ENCODE data around the gene ANO8.
A peak's percentile ranks its signal among the peaks of the same experiment; 100 is the strongest.

Gene ANO8

DNA sequence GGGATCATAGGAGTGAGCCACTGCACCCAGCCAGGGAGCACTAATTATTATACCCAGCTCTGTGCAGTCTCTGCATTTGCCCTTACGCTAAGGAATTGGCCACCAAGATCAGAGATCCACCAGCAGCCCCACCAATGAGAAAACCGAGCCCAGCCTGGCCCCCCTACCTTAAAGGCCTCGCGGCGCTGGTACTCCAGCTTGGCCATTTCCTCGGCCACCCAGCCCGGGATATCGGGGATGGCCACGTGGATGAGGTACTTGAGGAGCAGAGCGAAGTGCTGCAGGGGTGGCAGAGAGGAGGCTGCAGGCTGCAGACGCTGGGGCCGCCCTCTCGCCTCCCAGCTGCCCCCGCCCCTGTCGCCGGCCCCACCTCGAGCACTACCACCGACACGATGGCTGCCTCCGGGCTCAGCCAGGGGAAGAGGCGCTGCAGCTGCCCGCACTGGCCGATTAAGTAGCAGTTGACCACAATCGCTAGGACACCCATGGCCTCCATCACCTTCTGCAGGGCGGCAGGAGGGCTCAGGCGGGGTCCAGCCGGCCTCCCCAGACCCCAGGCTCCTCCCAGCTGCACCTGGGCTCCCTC is 7.5 kb downstream of the ANO8 start:
- Histone ChIP-seq H3K4me2 (ENCODE audit: low read length) (peak overlapping the region; percentile 64), H2AK5ac (ENCODE audit: low read length) (no peak overlapping the region), H3K4me3 (ENCODE audit: low read length) (no peak overlapping the region), H4K5ac (ENCODE audit: low read length) (no peak overlapping the region), H4K8ac (ENCODE audit: low read depth, low read length) (no peak overlapping the region), H3K79me1 (ENCODE audit: low read length) (no peaks in the 10 kb centered on the region), H2BK120ac (ENCODE audit: low read depth, low read length) (no peak overlapping the region), H3K27me3 (ENCODE audit: insufficient read depth, low read length, poor library complexity) (no peaks in the 10 kb centered on the region), H3K4ac (ENCODE audit: low read depth, low read length) (no peak overlapping the region), H3K56ac (ENCODE audit: low read length) (peak overlapping the region; percentile 66), H2BK5ac (ENCODE audit: low read length) (no peak overlapping the region), H2BK15ac (replicated peaks; ENCODE audit: low read depth) (no peak overlapping the region), H3K18ac (ENCODE audit: low read length) (no peak overlapping the region), H3K36me3 (ENCODE audit: control insufficient read depth, insufficient read depth, low read length) (no peaks in the 10 kb centered on the region), H3K9ac (ENCODE audit: low read length) (peak overlapping the region; percentile 53), H3K4me1 (ENCODE audit: control insufficient read depth, low read depth, low read length) (no peaks in the 10 kb centered on the region), H3K23ac (ENCODE audit: low read length) (no peak overlapping the region), H3K27ac (ENCODE audit: low read depth, low read length) (peak overlapping the region; percentile 49), H3K79me2 (ENCODE audit: control insufficient read depth, insufficient read depth, low read length) (no peaks in the 10 kb centered on the region)
- no CpG with 5 or more reads among the region's 27 CpGs for WGBS (ENCODE audit: extremely low coverage, insufficient coverage, low lambda C conversion rate)
- DNase-seq, result no peak

DNA sequence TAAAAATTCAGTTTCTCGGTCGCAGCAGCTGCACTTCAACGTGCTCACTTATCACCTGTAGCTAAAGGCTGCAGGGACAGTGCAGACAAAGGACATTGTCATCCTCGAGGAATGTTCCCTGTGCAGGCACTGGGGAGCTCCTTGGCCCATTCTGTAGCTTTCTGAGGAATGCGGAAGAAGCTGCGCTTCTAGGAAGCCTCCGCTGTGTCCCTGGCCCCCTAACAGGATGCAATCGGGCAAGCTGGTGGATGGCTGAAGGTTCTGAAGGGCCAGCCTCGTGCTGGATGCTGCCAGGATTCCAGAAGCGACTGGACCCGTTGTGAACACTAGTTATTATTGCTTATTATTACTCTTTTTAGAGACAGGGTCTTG is 8.1 kb downstream of the ANO8 start:
- no peak overlapping the region for H4K8ac ChIP-seq (ENCODE audit: low read depth, low read length)
- WGBS (ENCODE audit: extremely low coverage, insufficient coverage, low lambda C conversion rate), result no CpG with 5 or more reads among the region's 11 CpGs

DNA sequence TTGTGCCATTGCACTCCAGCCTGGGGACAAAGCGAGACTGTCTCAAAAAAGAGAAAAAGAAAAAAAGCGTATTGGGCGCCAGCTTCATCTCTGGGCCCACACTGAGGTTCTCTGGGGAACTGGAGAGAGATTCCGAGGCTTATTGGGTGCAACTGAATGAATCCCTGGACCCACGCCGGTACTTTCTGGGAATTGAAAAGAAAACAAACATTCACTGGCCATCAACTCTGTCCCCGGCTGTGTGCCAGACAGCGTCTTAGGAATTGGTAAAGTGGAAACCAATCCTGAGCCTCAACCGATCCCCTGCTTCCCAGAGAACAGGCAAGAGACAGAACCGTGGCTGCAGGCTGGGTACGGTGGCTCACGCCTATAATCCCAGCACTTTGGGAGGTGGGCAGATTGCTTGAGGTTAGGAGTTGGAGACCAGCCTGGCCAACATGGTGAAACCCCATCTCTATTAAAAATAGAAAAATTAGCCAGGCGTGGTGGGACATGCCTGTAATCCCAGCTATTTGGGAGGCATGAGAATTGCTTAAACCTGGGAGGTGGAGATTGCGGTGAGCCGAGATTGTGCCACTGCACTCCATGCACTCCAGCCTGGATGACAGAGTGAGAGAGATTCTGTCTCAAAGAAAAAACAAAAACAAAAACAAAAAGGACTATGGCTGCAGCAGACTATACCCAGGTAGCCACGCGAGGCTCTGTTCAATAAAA is 8.6 kb downstream of the ANO8 start:
- H4K8ac ChIP-seq (ENCODE audit: low read depth, low read length), result no peak overlapping the region

More for the DNA sequence above, 8.1 kb downstream of the ANO8 start:
- Histone ChIP-seq H3K4me2 (ENCODE audit: low read length) (no peak overlapping the region), H3K27me3 (ENCODE audit: insufficient read depth, low read length, poor library complexity) (no peaks in the 10 kb centered on the region), H3K79me2 (ENCODE audit: control insufficient read depth, insufficient read depth, low read length) (no peaks in the 10 kb centered on the region), H3K56ac (ENCODE audit: low read length) (no peak overlapping the region), H3K27ac (ENCODE audit: low read depth, low read length) (no peak overlapping the region), H3K4me3 (ENCODE audit: low read length) (no peak overlapping the region), H3K4ac (ENCODE audit: low read depth, low read length) (no peak overlapping the region), H2BK5ac (ENCODE audit: low read length) (no peak overlapping the region), H3K9ac (ENCODE audit: low read length) (no peak overlapping the region), H3K36me3 (ENCODE audit: control insufficient read depth, insufficient read depth, low read length) (no peaks in the 10 kb centered on the region), H3K23ac (ENCODE audit: low read length) (no peak overlapping the region), H2AK5ac (ENCODE audit: low read length) (no peak overlapping the region), H4K5ac (ENCODE audit: low read length) (no peak overlapping the region), H2BK120ac (ENCODE audit: low read depth, low read length) (no peak overlapping the region), H3K18ac (ENCODE audit: low read length) (no peak overlapping the region), H3K79me1 (ENCODE audit: low read length) (no peaks in the 10 kb centered on the region), H3K4me1 (ENCODE audit: control insufficient read depth, low read depth, low read length) (no peaks in the 10 kb centered on the region), H2BK15ac (replicated peaks; ENCODE audit: low read depth) (no peak overlapping the region)
- DNase-seq, result peak; percentile 89

DNA sequence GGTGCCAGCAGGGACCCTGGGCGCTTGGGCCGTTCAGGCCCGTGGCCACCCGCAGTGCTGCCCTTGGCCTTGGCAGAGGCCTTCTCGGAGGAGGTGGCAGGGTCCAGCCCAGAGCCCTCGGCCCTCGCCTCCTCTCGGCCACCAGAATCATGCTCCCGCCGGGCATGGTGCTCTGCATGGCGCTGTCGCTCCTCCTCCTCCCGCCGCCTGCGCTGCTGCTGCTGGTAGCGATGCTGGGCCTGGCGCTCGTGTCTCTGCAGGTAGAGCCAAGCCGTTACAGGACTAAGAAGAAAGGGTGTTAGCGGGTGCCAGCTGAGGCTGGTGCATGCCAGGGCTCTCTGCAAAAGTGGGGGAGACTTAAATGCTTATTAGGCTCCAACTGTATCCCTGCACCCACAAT is 9.5 kb downstream of the ANO8 start:
- no peak for DNase-seq
- Histone ChIP-seq H2BK5ac (ENCODE audit: low read length) (no peak overlapping the region), H3K36me3 (ENCODE audit: control insufficient read depth, insufficient read depth, low read length) (peaks cover 1% of the 10 kb centered on the region), H4K5ac (ENCODE audit: low read length) (no peak overlapping the region), H3K4me2 (ENCODE audit: low read length) (no peak overlapping the region), H3K56ac (ENCODE audit: low read length) (no peak overlapping the region), H2BK15ac (replicated peaks; ENCODE audit: low read depth) (no peak overlapping the region), H3K9ac (ENCODE audit: low read length) (no peak overlapping the region), H2AK5ac (ENCODE audit: low read length) (no peak overlapping the region), H3K79me1 (ENCODE audit: low read length) (no peaks in the 10 kb centered on the region), H3K23ac (ENCODE audit: low read length) (no peak overlapping the region), H3K4me1 (ENCODE audit: control insufficient read depth, low read depth, low read length) (no peaks in the 10 kb centered on the region), H2BK120ac (ENCODE audit: low read depth, low read length) (no peak overlapping the region), H3K4ac (ENCODE audit: low read depth, low read length) (no peak overlapping the region), H3K27me3 (ENCODE audit: insufficient read depth, low read length, poor library complexity) (no peaks in the 10 kb centered on the region), H3K27ac (ENCODE audit: low read depth, low read length) (no peak overlapping the region), H4K8ac (ENCODE audit: low read depth, low read length) (no peak overlapping the region), H3K4me3 (ENCODE audit: low read length) (no peak overlapping the region), H3K79me2 (ENCODE audit: control insufficient read depth, insufficient read depth, low read length) (no peaks in the 10 kb centered on the region), H3K18ac (ENCODE audit: low read length) (no peak overlapping the region)
- no CpG with 5 or more reads among the region's 20 CpGs for WGBS (ENCODE audit: extremely low coverage, insufficient coverage, low lambda C conversion rate)

More for the DNA sequence above, 8.6 kb downstream of the ANO8 start:
- no peak overlapping the region for H3K4ac ChIP-seq (ENCODE audit: low read depth, low read length)
- no peaks in the 10 kb centered on the region for H3K4me1 ChIP-seq (ENCODE audit: control insufficient read depth, low read depth, low read length)
- H3K79me2 ChIP-seq (ENCODE audit: control insufficient read depth, insufficient read depth, low read length), result no peaks in the 10 kb centered on the region
- no peak overlapping the region for H3K4me2 ChIP-seq (ENCODE audit: low read length)
- no peak overlapping the region for H3K4me3 ChIP-seq (ENCODE audit: low read length)
- no peak overlapping the region for H2BK15ac ChIP-seq (replicated peaks; ENCODE audit: low read depth)
- peak overlapping the region; percentile 49 for H3K56ac ChIP-seq (ENCODE audit: low read length)
- no peaks in the 10 kb centered on the region for H3K27me3 ChIP-seq (ENCODE audit: insufficient read depth, low read length, poor library complexity)
- H4K5ac ChIP-seq (ENCODE audit: low read length), result no peak overlapping the region
- H2BK5ac ChIP-seq (ENCODE audit: low read length), result no peak overlapping the region
- H3K36me3 ChIP-seq (ENCODE audit: control insufficient read depth, insufficient read depth, low read length), result no peaks in the 10 kb centered on the region
- no peak overlapping the region for H3K27ac ChIP-seq (ENCODE audit: low read depth, low read length)
- no peak overlapping the region for H2BK120ac ChIP-seq (ENCODE audit: low read depth, low read length)
- no peak overlapping the region for H3K23ac ChIP-seq (ENCODE audit: low read length)
- no peaks in the 10 kb centered on the region for H3K79me1 ChIP-seq (ENCODE audit: low read length)
- no peak overlapping the region for H3K18ac ChIP-seq (ENCODE audit: low read length)
- no peak for DNase-seq
- no peak overlapping the region for H2AK5ac ChIP-seq (ENCODE audit: low read length)
- WGBS (ENCODE audit: extremely low coverage, insufficient coverage, low lambda C conversion rate), result no CpG with 5 or more reads among the region's 17 CpGs
- H3K9ac ChIP-seq (ENCODE audit: low read length), result no peak overlapping the region

DNA sequence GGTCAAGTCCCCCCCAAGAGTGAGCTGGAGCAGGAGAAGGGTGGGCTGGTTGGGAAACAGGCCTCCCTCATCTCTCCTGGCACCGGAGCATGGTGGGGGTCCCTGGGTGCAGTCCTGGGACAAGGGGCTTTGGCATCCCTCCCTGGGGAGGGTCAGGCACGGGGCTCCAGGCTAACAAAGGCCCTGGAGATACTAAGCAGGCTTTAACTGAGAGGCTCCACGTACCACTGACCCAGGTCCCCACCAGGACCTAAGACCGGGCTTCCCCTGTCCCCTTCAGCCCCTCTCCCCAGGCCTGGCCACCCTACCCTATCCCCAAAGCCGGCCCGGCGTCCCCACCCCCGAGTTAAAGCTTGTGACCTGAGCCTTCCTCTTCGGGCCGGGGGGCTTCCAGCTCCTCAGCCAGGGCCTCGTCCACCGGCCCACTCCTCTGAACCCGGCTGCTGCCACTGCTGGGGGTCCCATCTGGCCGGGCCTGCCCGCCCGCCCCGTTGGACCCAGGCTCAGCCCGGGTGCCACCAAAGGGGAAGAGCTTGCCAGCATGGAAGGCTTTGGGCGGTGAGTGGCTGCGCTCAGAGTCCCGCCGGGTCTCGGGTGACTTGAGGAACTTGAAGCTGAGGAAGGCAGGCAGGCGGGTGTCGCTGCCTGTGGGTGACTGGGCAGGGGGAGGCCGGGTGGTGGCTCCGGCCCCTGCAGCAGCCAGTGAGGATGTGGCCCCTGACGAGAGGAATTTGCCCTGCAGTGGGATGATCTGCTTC is 10.1 kb downstream of the ANO8 start:
- Histone ChIP-seq H2BK120ac (ENCODE audit: low read depth, low read length) (no peak overlapping the region), H3K27ac (ENCODE audit: low read depth, low read length) (no peak overlapping the region), H3K36me3 (ENCODE audit: control insufficient read depth, insufficient read depth, low read length) (peaks cover 1% of the 10 kb centered on the region), H3K23ac (ENCODE audit: low read length) (no peak overlapping the region), H2AK5ac (ENCODE audit: low read length) (no peak overlapping the region), H3K9ac (ENCODE audit: low read length) (no peak overlapping the region), H3K4ac (ENCODE audit: low read depth, low read length) (no peak overlapping the region), H3K4me1 (ENCODE audit: control insufficient read depth, low read depth, low read length) (no peaks in the 10 kb centered on the region), H3K79me1 (ENCODE audit: low read length) (no peaks in the 10 kb centered on the region), H2BK15ac (replicated peaks; ENCODE audit: low read depth) (no peak overlapping the region), H3K4me2 (ENCODE audit: low read length) (no peak overlapping the region), H2BK5ac (ENCODE audit: low read length) (no peak overlapping the region), H4K8ac (ENCODE audit: low read depth, low read length) (no peak overlapping the region), H3K79me2 (ENCODE audit: control insufficient read depth, insufficient read depth, low read length) (no peaks in the 10 kb centered on the region), H3K4me3 (ENCODE audit: low read length) (no peak overlapping the region), H3K27me3 (ENCODE audit: insufficient read depth, low read length, poor library complexity) (no peaks in the 10 kb centered on the region), H4K5ac (ENCODE audit: low read length) (no peak overlapping the region), H3K18ac (ENCODE audit: low read length) (no peak overlapping the region), H3K56ac (ENCODE audit: low read length) (no peak overlapping the region)
- DNase-seq, result no peak
- WGBS (ENCODE audit: extremely low coverage, insufficient coverage, low lambda C conversion rate), result no CpG with 5 or more reads among the region's 28 CpGs
